SK-N-SH treated with all-trans-retinoic acid at 6 μM for 48 hours (cell line): Measurements from ENCODE around the gene TAS2R4.

Experiments
- ATAC-seq: fragments of 200-7000 bp; cut with Tn5 transposase; 3 replicates; pipeline ENCODE4 v1.9.1; 2020; ENCODE audit warnings: mild to moderate bottlenecking, moderate library complexity
- ARNTL ChIP-seq: fragments of 450-650 bp; formaldehyde crosslinking; IDR thresholded peaks from 2 replicates; pipeline ENCODE4 v1.5.0; 2020; ENCODE audit warnings: low read depth, mild to moderate bottlenecking, moderate library complexity, borderline replicate concordance
- BACH2 ChIP-seq: fragments of 250-450 bp; sonication (Bioruptor Pico); IDR thresholded peaks from 2 replicates; pipeline ENCODE4 v1.9.0; 2021; ENCODE audit warnings: mild to moderate bottlenecking, borderline replicate concordance
- CREB5 ChIP-seq: fragments of 250-450 bp; sonication (Bioruptor Pico); IDR thresholded peaks from 2 replicates; pipeline ENCODE4 v1.5.1; 2020; ENCODE audit warnings: low read depth, mild to moderate bottlenecking, moderate library complexity
- CSDC2 ChIP-seq: fragments of 250-450 bp; sonication (Bioruptor Pico); IDR thresholded peaks from 2 replicates; pipeline ENCODE4 v1.5.0; 2020; ENCODE audit warnings: mild to moderate bottlenecking, moderate library complexity
- ESRRG ChIP-seq: fragments of 250-450 bp; sonication (Bioruptor Pico); IDR thresholded peaks from 2 replicates; pipeline ENCODE4 v1.6.1; 2021; ENCODE audit warnings: mild to moderate bottlenecking
- GLIS3 ChIP-seq: fragments of 250-450 bp; sonication (Bioruptor Pico); IDR thresholded peaks from 2 replicates; pipeline ENCODE4 v1.5.0; 2020; ENCODE audit warnings: mild to moderate bottlenecking, moderate library complexity
- ISL1 ChIP-seq: fragments of 250-450 bp; sonication (Bioruptor Pico); IDR thresholded peaks from 2 replicates; pipeline ENCODE4 v2.1.2; 2022; ENCODE audit warnings: mild to moderate bottlenecking, moderate library complexity
- OSR1 ChIP-seq: fragments of 250-450 bp; sonication (Bioruptor Pico); IDR thresholded peaks from 2 replicates; pipeline ENCODE4 v1.8.0; 2022; ENCODE audit warnings: moderate library complexity, mild to moderate bottlenecking, inconsistent platforms
- PPARA ChIP-seq: fragments of 250-450 bp; sonication (Bioruptor Pico); IDR thresholded peaks from 2 replicates; pipeline ENCODE4 v1.5.0; 2020; ENCODE audit warnings: mild to moderate bottlenecking, borderline replicate concordance
- RARB ChIP-seq: fragments of 250-450 bp; sonication (Bioruptor Pico); IDR thresholded peaks from 2 replicates; pipeline ENCODE4 v1.8.0; 2021; ENCODE audit warnings: mild to moderate bottlenecking, moderate library complexity
- SNAI2 ChIP-seq: fragments of 250-450 bp; sonication (Bioruptor Pico); IDR thresholded peaks from 2 replicates; pipeline ENCODE4 v1.5.0; 2020; ENCODE audit warnings: mild to moderate bottlenecking, moderate library complexity
- TCF4 ChIP-seq: fragments of 250-450 bp; sonication (Bioruptor Pico); IDR thresholded peaks from 2 replicates; pipeline ENCODE4 v1.8.0; 2021; ENCODE audit warnings: mild to moderate bottlenecking, moderate library complexity, borderline replicate concordance
- TOX ChIP-seq: fragments of 250-450 bp; sonication (Bioruptor Pico); IDR thresholded peaks from 2 replicates; pipeline ENCODE4 v1.8.0; 2021; ENCODE audit warnings: mild to moderate bottlenecking, moderate library complexity, borderline replicate concordance
- ZC3H10 ChIP-seq: fragments of 250-450 bp; sonication (Bioruptor Pico); IDR thresholded peaks from 2 replicates; pipeline ENCODE4 v1.5.1; 2021; ENCODE audit warnings: mild to moderate bottlenecking, moderate library complexity
- ZFP3 ChIP-seq: fragments of 250-450 bp; sonication (Bioruptor Pico); IDR thresholded peaks from 2 replicates; pipeline ENCODE4 v1.5.0; 2020; ENCODE audit warnings: mild to moderate bottlenecking, moderate library complexity
- ZFP30 ChIP-seq: fragments of 450-650 bp; formaldehyde crosslinking; IDR thresholded peaks from 2 replicates; pipeline ENCODE4 v1.5.0; 2022; ENCODE audit warnings: mild to moderate bottlenecking, moderate library complexity
- ZNF565 ChIP-seq: fragments of 450-650 bp; formaldehyde crosslinking; conservative IDR thresholded peaks from 2 replicates; pipeline ENCODE4 v1.5.0; 2020; ENCODE audit warnings: low read depth, mild to moderate bottlenecking, moderate library complexity
- ZNF70 ChIP-seq: fragments of 450-650 bp; formaldehyde crosslinking; IDR thresholded peaks from 2 replicates; pipeline ENCODE4 v1.5.0; 2020; ENCODE audit warnings: mild to moderate bottlenecking, moderate library complexity
- ZNF8 ChIP-seq: fragments of 450-650 bp; formaldehyde crosslinking; IDR thresholded peaks from 2 replicates; pipeline ENCODE4 v1.5.0; 2020; ENCODE audit warnings: mild to moderate bottlenecking, moderate library complexity
- TF ChIP-seq, protein P1 (sequence below): fragments of 250-450 bp; sonication (Bioruptor Pico); IDR thresholded peaks from 2 replicates; pipeline ENCODE4 v1.8.0; 2021; ENCODE audit warnings: low read depth, mild to moderate bottlenecking, moderate library complexity, borderline replicate concordance
- TF ChIP-seq, protein P2 (sequence below): fragments of 250-450 bp; sonication (Bioruptor Pico); IDR thresholded peaks from 2 replicates; pipeline ENCODE4 v1.8.0; 2020; ENCODE audit warnings: mild to moderate bottlenecking, moderate library complexity, borderline replicate concordance
- TF ChIP-seq, protein P3 (sequence below): fragments of 250-450 bp; sonication (Bioruptor Pico); IDR thresholded peaks from 2 replicates; pipeline ENCODE4 v1.5.0; 2020; ENCODE audit warnings: mild to moderate bottlenecking, moderate library complexity

TAS2R4 gene

DNA sequence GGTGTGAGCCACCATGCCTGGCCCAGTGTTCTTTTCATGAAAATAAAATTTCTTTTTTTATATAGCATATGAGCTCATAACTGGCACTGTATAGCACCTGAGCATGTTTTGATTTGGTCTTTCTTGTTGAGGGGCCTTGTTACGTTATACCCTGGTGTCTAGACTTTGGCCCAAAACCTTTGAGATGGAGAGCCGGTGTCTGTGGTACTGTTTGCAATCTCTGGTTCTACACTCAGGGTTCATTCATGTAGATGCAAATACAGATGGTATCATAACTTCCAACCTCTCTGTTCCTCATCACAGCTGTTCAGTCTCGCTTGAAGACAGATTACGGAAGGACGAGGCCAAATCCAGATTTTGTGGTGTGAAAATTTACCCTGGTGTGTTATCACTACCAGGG lies 13.4 kb downstream of the TAS2R4 start, which contains the start of gene TAS2R5:
TAS2R5 (plus strand) TSS at position 301 of the 400 bp plus-strand sequence. CDS start 145 bp downstream, outside the sequence.
- ATAC-seq = no peak
- TF ChIP-seq ZNF565 (CRISPR knock-in tag) (no peak), ZFP3 (CRISPR knock-in tag) (no peak), ZNF70 (CRISPR knock-in tag) (no peak), OSR1 (CRISPR knock-in tag) (no peak), ARNTL (no peak), ISL1 (CRISPR knock-in tag) (no peak), ESRRG (CRISPR knock-in tag) (no peak), BACH2 (no peak), ZC3H10 (CRISPR knock-in tag) (no peak), CREB5 (CRISPR knock-in tag) (no peak), ZFP30 (CRISPR knock-in tag) (no peak), TCF4 (no peak), PPARA (CRISPR knock-in tag) (no peak), ZNF8 (CRISPR knock-in tag) (no peak), TOX (CRISPR knock-in tag) (no peak)
- TF ChIP-seq, protein P1, sequence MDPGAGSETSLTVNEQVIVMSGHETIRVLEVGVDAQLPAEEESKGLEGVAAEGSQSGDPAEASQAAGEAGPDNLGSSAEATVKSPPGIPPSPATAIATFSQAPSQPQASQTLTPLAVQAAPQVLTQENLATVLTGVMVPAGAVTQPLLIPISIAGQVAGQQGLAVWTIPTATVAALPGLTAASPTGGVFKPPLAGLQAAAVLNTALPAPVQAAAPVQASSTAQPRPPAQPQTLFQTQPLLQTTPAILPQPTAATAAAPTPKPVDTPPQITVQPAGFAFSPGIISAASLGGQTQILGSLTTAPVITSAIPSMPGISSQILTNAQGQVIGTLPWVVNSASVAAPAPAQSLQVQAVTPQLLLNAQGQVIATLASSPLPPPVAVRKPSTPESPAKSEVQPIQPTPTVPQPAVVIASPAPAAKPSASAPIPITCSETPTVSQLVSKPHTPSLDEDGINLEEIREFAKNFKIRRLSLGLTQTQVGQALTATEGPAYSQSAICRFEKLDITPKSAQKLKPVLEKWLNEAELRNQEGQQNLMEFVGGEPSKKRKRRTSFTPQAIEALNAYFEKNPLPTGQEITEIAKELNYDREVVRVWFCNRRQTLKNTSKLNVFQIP (CRISPR knock-in tag) = no peak
- TF ChIP-seq, protein P2, sequence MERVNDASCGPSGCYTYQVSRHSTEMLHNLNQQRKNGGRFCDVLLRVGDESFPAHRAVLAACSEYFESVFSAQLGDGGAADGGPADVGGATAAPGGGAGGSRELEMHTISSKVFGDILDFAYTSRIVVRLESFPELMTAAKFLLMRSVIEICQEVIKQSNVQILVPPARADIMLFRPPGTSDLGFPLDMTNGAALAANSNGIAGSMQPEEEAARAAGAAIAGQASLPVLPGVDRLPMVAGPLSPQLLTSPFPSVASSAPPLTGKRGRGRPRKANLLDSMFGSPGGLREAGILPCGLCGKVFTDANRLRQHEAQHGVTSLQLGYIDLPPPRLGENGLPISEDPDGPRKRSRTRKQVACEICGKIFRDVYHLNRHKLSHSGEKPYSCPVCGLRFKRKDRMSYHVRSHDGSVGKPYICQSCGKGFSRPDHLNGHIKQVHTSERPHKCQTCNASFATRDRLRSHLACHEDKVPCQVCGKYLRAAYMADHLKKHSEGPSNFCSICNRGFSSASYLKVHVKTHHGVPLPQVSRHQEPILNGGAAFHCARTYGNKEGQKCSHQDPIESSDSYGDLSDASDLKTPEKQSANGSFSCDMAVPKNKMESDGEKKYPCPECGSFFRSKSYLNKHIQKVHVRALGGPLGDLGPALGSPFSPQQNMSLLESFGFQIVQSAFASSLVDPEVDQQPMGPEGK = no peak

- no peak for ATAC-seq
- TF ChIP-seq RARB (no peak), TCF4 (no peak), ZNF8 (CRISPR knock-in tag) (no peak), GLIS3 (CRISPR knock-in tag) (no peak), ZNF70 (CRISPR knock-in tag) (no peak), ZNF565 (CRISPR knock-in tag) (no peak), TOX (CRISPR knock-in tag) (no peak), CSDC2 (CRISPR knock-in tag) (no peak), ARNTL (no peak), ISL1 (CRISPR knock-in tag) (no peak), BACH2 (no peak), ESRRG (CRISPR knock-in tag) (no peak), CREB5 (CRISPR knock-in tag) (no peak), ZFP3 (CRISPR knock-in tag) (no peak), OSR1 (CRISPR knock-in tag) (no peak), PPARA (CRISPR knock-in tag) (no peak), SNAI2 (CRISPR knock-in tag) (no peak)
- TF ChIP-seq, protein P1 (CRISPR knock-in tag) = no peak
- TF ChIP-seq, protein P2 = no peak
- TF ChIP-seq, protein P3, sequence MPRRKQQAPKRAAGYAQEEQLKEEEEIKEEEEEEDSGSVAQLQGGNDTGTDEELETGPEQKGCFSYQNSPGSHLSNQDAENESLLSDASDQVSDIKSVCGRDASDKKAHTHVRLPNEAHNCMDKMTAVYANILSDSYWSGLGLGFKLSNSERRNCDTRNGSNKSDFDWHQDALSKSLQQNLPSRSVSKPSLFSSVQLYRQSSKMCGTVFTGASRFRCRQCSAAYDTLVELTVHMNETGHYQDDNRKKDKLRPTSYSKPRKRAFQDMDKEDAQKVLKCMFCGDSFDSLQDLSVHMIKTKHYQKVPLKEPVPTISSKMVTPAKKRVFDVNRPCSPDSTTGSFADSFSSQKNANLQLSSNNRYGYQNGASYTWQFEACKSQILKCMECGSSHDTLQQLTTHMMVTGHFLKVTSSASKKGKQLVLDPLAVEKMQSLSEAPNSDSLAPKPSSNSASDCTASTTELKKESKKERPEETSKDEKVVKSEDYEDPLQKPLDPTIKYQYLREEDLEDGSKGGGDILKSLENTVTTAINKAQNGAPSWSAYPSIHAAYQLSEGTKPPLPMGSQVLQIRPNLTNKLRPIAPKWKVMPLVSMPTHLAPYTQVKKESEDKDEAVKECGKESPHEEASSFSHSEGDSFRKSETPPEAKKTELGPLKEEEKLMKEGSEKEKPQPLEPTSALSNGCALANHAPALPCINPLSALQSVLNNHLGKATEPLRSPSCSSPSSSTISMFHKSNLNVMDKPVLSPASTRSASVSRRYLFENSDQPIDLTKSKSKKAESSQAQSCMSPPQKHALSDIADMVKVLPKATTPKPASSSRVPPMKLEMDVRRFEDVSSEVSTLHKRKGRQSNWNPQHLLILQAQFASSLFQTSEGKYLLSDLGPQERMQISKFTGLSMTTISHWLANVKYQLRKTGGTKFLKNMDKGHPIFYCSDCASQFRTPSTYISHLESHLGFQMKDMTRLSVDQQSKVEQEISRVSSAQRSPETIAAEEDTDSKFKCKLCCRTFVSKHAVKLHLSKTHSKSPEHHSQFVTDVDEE (CRISPR knock-in tag) = no peak
Observed at GRCh38 chr7:141792526-141792925, 16.1 kb downstream of the TAS2R4 start.
